GM21723 (cell line): ENCODE measurements around the gene BCL2A1.
"Not testable (repeated sequence)": the region's sequence is repeated elsewhere in the genome, so short reads cannot be mapped to it uniquely, and the experiment has no call there.

Experiments
- ATAC-seq: cut with Tn5 transposase; IDR thresholded peaks from one replicate; pipeline ENCODE4 v1.9.1; 2021; ENCODE audit warnings: mild to moderate bottlenecking, moderate library complexity; ENCODE audit not compliant: unreplicated experiment

Gene BCL2A1

DNA sequence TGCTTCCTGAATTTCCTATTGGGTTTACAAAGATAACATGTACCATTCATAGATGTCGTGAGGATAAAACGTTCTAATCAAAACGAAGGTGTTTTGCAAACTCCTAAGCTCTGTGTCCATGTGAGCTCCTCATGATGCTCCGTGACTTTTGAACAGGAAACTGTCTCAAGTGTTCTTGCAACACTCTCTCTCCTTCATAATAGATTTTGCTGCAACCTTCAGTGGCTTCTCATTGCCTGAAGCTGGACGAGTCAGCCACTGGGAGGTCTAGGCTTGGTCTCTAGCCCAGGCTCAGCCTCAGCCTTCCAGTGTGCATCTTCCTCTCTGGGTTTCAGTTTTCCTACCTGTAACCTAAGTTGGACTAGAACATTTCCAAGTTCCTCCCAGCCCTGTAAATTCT lies 18.7 kb upstream of the BCL2A1 start:
- no peak for ATAC-seq

DNA sequence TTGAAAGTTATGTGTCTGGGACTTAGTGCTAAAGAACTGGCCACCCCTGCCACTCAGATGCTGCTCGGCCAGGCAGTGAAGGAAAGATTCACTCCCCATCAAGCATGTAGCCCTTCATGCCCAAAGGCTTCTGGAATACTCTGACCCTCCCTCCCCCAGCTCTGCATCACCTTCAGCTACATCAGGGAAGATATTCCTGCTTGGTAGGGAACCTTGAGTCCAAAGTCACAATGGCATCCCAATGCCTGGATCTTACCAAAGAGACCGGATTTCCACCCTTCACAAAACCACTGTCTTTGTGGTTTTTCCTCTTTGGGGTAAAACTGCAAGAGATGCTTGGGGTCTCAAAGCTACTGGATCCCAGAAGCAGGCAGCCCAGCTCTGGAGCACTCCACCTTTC lies 18.2 kb upstream of the BCL2A1 start:
- ATAC-seq: no peak

DNA sequence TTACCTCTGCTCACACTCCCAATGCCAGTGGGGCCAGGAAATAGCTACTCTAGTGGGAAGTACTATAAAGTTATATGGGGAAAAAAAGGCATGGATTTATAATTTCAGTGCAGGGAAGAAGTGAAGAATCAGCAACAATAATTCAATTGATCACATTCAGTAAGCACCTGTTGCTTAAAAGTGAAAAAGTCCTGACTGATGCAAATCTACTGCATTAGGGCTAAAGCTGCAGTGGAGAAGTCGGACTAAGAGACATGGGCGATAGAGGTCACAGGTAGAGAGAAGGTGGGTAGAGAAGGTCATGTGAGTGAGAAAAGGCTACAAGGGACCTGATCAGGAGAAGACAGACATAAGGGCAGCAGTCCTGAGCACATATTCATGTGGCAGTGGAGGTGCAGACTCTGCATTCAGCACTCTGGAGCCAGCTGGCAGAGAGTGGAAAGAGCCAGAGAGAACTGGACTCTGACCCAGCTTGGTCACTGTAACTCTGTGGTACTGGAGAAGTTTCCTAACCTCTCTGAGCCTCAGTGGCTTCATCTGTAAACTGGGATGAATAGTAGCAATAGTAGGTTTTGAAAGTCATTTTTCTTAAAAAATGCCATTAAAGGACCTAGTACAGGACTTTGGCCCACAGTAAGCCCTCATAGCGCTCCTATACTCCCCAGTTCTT lies 17.6 kb upstream of the BCL2A1 start:
- no peak for ATAC-seq

DNA sequence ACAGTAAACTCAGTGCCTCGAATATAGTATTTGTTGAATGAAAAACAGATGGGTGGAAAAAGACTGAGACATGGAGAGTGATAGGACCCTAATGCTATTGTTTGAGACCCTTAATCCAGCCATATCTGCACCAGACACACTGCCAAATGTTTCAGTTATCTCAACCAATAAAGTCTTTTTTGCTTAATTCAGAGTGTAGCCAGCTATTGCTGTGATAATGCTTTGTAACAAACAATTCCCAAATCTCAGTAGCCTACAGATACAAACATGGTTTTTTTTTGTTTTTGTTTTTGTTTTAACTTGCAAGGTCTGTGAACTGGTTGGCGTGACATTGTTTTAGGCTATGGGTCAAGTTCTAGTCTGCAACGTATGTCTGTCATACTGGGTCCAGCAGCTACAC lies 17.0 kb upstream of the BCL2A1 start:
- ATAC-seq: no peak

DNA sequence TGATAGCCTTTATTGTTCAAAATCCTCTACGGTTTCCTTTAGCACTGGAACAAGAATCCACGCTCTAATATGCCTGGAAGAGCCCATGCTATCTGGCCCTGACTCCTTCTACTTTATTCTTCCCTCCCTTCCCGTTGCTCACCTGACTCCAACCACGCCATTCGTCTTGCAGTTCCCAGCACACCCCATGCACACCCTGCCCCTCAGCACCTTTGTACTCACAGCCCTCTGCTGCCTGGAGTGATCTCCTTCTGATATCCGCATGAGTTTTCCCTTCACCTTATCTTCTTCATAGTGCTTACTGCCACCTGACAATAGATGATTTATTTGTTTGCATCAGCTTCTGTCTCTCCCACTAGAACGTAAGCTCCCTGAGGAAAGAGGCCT lies 16.6 kb upstream of the BCL2A1 start:
- no peak for ATAC-seq

DNA sequence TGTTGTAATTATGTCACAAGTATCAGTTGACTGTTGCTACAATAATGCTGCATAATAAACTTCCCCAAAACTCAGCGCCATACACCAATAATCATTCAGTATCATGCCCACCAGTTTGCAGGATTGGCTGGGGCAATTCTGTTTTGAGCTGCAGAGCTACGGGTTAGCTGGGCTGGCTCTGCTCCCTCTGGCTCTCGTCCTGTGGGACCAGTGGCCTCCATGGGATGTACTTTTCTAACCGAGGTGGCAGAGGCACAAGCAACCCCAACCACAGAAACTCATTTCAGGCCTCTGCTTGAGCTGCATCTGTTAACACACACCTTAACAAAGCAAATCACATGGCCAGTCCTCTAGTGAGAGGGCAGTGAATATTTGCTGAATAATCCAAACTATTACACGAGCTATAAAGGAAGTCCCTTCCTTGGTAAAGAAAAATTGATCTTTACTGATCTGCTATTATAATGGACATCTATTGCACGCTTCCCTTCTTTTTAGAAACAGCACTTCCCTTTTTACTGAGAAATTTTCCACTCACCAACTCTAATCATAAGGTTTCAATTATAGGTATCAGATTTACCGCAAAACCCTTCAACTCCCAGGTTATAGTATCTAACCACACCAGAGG lies 10.9 kb upstream of the BCL2A1 start:
- no peak for ATAC-seq

DNA sequence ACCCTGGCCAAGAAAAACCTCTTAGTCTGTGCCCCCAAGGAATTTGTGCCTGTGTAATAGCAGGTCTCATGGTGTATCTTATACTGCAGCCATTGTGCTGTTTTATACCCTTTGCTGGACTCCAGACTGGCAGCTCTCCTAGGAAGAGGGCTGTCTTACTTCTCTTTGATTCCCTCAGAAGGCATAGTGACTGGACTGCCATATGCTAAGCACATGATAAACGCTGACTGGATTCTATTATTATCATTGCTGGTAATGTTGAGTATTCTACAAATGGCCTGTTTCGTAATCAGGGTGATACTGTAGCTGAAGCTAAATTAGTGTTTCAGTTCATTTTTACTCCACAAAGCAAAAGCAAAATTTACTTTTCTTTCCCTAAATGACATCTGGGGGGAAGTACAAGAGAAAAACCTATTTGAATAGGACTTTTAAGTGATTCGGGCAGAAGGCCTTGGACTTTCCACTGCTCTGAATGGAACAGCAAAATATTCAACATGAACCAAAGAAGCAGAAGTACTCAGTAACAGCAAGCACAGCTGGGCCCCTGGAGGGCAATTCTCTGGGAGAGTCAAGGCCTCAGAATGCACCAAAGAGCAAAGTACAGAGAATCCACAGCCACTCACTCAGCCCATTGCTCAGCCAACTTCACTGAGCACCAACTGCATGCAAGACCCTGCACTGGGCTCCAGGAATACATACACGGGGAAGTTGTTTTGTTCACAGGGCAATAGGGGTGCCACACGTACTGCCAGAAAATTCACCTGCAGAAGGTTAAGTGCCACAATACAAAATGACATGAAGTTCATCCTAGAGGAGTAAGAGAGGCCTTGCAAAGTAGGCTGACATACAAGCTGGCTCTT lies 7.9 kb upstream of the BCL2A1 start:
- ATAC-seq: peak; percentile 74

DNA sequence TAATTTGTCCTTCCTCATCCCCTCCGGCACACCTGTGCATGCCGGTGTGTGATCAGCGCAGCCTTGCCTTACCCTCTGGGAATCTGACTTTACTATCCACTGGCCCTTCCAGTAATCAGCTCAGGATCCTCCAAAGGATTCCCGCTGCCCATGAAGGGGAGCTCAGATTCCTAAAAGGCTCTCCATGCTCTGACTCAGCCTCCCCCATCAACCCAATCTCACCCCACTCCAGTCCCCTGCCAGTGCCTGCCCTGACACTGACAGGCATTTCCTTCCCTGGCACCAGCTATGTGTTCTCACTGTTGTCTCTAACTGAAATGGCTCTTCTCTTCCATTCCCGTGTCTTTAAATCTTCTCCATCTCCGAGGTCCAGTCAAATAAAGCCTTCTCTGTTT lies 7.3 kb upstream of the BCL2A1 start:
- ATAC-seq: no peak

DNA sequence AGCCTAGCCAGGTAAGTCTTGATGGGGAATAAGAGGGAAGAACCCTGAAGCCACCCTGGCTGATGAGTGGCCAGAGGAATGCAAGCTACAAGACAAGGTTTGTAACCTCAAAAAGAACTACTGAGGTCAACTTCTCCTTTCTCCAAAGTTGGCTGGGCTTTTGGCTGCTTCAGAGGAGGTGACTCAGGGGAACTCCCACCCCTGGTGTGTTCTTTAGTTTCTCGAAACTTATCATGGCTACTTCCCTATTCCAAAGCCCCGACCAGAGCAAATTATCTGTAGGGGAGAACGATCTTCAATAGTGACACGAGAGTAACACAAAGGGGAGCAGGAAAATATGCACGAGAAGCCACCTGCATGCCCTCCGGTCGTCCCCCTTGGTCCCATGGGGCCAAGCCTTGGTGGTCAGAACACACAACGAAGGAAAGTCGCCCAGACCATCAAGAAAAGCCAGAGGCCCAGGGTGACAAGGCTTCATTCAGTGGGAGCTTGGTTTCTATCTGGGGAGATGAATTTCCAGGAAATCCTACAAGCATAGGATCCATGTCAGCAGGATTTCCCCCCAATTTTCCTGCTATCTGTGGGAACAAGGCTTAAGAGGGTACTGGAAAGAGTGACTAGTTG lies 6.5 kb upstream of the BCL2A1 start:
- ATAC-seq: peak; percentile 39

DNA sequence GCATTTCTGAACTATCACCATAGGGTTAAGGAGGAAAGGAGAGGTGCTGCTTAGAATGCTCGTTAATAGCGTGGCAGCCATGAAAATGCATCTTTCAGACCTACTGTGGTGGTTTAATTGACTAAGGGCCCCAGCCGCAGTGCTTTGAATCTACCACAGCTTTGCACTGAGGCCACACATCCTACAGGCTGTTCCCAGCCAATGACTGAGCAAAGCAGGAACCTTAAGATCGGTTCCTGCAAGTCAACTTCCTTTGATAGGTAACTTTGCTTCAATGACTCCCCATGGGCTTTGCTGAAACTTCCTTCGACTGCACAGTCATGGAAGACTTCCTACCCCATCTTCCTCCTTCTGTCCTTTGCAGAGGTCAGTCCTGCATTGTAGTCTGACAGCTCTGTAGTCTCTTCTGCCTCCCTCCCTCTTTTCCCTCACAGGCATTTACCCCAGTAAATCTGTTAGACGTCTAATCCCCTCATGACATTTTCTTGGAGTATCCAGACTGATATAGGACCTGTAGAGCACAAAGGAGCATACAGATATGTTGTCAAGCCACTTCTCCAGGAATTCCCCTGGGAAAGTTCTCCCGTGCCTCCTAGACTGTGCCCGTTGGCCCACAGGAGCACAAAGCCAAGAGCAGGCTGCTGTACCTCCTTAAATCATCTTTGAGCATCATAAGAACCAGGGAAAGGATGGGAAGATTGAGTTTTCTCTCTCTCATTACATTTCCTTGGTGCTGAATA lies 2.6 kb upstream of the BCL2A1 start:
- ATAC-seq: no peak

DNA sequence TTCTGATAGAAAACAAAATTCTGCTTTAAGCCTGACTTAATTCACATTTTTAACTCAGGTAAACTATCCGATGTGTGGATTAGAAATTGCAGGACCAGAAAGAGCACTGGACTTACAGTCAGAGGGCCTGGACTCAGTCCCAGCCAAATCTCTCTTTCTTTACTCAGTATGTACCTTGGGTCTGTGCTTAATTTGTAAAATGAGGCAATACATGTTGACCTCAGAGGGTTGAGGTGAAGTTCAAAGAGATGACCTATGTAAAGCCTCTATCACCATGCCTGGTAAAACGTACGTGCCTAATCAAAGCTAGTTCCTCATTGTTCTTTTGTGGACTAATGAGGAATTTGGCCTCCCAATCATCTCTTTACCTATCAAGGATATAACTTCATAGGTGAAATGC lies 1.9 kb upstream of the BCL2A1 start:
- ATAC-seq: no peak

DNA sequence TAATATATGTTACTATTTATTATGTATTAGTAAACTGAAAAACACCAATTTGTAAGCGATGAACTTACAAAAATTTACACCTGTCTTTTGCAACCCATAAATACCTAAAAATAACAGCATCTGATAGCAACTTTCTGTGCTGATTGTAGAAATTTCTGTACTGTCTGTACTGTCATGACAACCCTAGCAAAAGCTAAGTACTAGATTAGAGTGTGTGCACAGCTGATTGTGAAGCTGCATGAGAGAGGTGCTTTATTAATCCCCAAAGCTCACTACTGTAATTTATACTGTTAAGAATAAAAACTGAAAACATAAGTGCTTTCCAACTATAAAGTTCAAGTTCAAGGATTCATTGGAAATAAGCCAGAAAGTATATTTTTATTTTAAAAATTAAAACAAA lies 815 bp downstream of the BCL2A1 start:
- ATAC-seq: no peak

DNA sequence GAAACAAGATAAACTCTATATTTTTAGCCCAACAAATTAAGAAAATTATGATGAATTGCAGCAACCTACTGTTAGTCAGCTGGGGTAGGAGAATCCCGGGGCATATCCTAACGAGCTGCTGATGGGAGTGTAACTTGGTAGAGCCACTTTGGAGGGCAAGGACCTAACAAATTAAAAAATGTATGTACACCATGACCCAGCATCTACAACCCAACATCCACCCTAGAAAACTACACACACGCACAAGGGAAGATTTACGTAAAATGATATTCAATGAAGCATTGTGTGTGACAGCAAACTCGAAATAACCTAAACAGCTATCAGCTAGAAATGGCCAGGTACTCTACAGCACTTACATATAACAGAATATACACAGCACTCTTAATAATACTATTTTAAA lies 1.9 kb downstream of the BCL2A1 start:
- ATAC-seq: no peak

DNA sequence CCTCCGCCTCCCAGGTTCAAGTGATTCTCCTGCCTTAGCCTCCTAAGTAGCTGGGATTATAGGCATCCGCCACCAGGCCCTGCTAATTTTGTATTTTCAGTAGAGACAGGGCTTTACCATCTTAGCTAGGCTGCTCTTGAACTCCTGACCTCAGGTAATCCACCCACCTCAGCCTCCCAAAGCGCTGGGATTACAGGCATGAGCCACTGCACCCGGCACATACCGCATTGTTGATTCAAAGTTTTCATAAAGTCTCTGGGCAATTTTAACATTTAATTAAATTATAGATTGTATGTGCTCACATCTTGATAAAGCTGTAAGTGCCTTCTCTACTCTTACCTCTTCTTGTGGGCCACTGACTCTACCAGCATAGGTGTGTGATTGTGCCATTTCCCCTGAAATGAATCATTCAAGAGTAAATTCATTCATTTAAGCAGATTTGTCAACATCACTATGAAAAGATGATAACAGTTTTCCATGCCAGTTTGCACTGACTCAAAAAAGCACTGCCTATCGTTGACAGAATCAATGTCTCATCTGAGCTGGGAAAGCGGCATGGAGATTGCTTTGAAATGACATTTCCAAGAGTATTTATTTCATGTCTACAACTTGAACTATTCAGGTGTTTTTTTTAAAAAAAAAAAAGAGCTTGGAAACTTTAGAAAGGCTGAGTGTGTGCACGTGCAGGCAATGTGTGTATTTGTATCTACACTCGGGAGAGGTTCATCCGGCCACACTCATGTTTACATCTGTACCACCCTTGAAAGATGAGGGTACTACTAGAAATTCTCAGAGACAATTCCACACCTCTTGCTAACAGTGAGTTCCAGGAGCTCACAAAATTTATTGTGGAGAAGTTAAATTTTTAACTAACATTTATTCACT lies 3.5 kb downstream of the BCL2A1 start:
- ATAC-seq: no peak

DNA sequence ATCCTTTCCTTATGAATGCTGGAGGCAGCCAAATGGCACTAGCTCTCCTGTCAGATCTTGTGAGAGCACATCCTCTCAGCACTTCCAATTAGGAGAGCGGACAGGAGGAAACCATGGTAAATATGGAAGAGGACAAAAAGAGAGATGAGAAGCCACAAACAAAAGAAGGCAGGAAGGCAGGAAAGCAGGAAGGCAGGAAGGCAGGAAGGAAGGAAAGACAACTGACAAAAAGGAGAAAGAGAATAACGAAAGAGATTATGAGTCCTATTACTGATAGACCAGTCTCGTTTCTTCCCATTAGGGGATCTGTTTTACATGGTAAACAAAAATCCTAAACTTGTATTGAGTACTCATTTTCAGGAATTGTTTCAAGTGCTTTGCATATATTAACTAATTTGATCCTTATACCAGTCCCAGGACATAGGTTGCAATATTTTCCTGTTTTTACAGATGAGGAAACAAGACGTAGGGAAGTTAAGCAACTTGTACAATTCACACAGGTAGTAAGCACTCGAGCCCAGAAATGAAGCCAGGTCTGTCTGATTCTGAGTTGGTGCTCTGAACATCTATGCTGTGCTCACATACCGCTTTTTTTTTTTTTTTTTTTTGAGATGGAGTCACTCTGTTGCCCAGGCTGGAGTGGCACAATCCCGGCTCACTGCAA lies 4.2 kb downstream of the BCL2A1 start:
- no peak for ATAC-seq

DNA sequence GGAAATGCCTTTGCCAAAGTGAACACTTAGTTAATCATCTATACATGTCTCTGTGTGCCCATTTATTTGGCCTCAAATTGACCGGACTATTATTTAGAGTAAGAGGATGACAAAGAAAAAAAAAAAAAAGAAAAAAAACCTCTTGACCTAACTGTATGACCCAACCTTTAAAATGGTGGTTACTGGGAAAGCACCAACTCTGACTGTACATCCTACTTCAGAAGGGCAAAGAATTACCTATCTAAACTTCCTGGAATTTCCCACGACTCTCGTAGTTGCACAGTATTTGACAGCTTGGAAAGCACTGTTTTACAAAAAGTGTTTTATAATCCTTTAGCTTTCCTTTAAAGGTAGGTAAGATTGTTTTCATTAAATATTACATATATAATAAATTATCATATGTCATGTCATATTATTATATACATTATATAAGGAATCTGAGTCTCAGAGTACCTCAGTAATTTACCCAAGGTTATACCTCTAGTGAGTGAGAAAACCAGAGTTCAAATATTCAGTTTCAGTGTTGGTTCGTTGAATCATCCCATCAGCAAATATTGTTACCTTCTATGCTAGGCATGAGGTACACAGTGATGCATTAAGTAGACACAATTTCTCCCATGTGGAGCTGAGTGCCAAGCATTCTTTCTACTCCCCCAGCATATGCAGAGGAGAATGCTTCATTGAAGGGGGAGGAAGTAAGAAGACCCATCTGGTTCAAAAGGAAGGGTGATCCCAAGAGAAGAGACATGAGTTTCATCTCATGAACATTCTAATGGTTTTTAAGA lies 5.0 kb downstream of the BCL2A1 start:
- no peak for ATAC-seq

DNA sequence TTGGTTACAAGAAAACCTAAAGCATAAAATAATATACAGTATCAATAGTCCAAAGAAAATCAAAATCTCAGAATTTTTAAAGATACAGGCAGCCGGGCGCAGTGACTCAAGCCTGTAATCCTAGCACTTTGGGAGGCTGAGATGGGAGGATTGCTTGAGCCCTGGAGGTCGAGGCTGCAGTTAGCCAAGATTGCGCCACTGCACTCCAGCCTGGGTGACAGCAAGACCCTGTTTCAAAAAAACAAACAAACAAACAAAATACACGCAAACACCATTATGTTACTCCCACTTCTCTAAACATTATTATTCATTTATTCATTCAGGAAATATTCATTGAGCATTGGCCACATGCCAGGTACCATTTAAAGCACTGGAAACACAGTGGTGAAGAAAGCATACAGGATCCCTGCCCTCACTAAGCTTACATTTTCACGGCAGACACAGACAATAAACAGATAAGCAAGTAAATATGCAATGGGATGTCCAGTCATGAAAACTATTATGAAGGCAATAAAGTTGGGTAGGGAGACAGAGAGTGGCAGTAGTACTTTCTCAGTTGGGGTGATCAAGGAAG lies 6.7 kb downstream of the BCL2A1 start:
- no peak for ATAC-seq

DNA sequence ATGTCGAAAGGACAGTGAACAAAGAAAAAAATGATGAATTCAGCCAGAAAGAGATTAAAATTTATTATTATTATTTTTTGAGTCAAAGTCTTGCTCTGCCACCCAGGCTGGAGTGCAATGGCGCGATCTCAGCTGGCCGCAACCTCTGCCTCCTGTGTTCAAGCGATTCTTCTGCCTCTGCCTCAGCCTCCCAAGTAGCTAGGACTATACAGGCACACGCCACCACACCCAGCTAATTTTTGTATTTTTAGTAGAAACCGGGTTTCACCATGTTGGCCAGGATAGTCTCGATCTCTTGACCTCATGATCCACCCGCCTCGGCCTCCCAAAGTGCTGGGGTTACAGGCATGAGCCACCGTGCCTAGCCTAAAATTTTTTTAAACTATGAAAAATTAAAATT lies 8.1 kb downstream of the BCL2A1 start:
- not testable (repeated sequence) for ATAC-seq
